Neural progenitor cell (in vitro differentiated cells): ENCODE data around the gene GSDME. TPM values are rescaled to one million over a fixed set of nuclear protein-coding genes. Genes with fewer than 3 reads are reported as not detected.

Experiments used
- DNase-seq: peaks from one replicate; pipeline ENCODE4 v3.0.0-alpha.2; 2016; ENCODE audit warnings: low spot score
- H2AFZ ChIP-seq: fragments of 200-600 bp; sonication (generic); replicated peaks from 2 replicates; pipeline ENCODE4 v1.6.1; 2016; ENCODE audit warnings: antibody characterized with exemption
- H3F3A ChIP-seq: fragments of 200-600 bp; sonication (generic); 2 replicates; pipeline ENCODE4 v1.6.1; 2016; ENCODE audit warnings: antibody characterized with exemption, low read depth
- H3K27ac ChIP-seq: fragments of 200-600 bp; sonication (generic); 2 replicates; pipeline ENCODE4 v1.5.1; 2016; ENCODE audit warnings: mild to moderate bottlenecking
- H3K27me3 ChIP-seq: fragments of 200-600 bp; sonication (generic); 2 replicates; pipeline ENCODE4 v1.6.1; 2016; ENCODE audit warnings: mild to moderate bottlenecking, moderate library complexity
- H3K36me3 ChIP-seq: fragments of 200-600 bp; sonication (generic); 2 replicates; pipeline ENCODE4 v1.5.1; 2016
- H3K4me1 ChIP-seq: fragments of 200-600 bp; sonication (generic); 2 replicates; pipeline ENCODE4 v1.6.1; 2016; ENCODE audit warnings: mixed run types
- H3K4me2 ChIP-seq: fragments of 200-600 bp; sonication (generic); 2 replicates; pipeline ENCODE4 v1.6.1; 2016
- H3K4me3 ChIP-seq: fragments of 200-600 bp; sonication (generic); 2 replicates; pipeline ENCODE4 v1.5.1; 2016
- H3K79me2 ChIP-seq: fragments of 200-600 bp; sonication (generic); 2 replicates; pipeline ENCODE4 v1.6.1; 2016; ENCODE audit warnings: low read depth
- H3K9ac ChIP-seq: fragments of 200-600 bp; sonication (generic); 2 replicates; pipeline ENCODE4 v1.6.1; 2016
- H3K9me3 ChIP-seq: fragments of 200-600 bp; sonication (generic); 2 replicates; pipeline ENCODE4 v1.5.1; 2016; ENCODE audit warnings: low read depth
- H4K20me1 ChIP-seq: fragments of 200-600 bp; sonication (generic); 2 replicates; pipeline ENCODE4 v1.6.1; 2016; ENCODE audit warnings: low read depth
- H3K27ac Mint-ChIP-seq: 3 replicates; pipeline ENCODE4 v1.8.0; 2021; ENCODE audit warnings: mixed read lengths
- H3K27me3 Mint-ChIP-seq: 2 replicates; pipeline ENCODE4 v1.8.0; 2022; ENCODE audit warnings: low read depth, mild to moderate bottlenecking, inconsistent platforms, moderate library complexity, mixed read lengths; ENCODE audit not compliant: insufficient read depth
- H3K36me3 Mint-ChIP-seq: 3 replicates; pipeline ENCODE4 v1.8.0; 2021; ENCODE audit warnings: mixed read lengths
- H3K4me1 Mint-ChIP-seq: 3 replicates; pipeline ENCODE4 v1.8.0; 2021; ENCODE audit warnings: mixed read lengths
- H3K4me3 Mint-ChIP-seq: 3 replicates; pipeline ENCODE4 v1.8.0; 2021; ENCODE audit warnings: mild to moderate bottlenecking, moderate library complexity, mixed read lengths
- H3K9me3 Mint-ChIP-seq: 3 replicates; pipeline ENCODE4 v1.8.0; 2020; ENCODE audit warnings: mixed read lengths
- EZH2 ChIP-seq: fragments of 200-600 bp; sonication (generic); IDR thresholded peaks from 2 replicates; pipeline ENCODE4 v1.6.1; 2017; ENCODE audit warnings: antibody characterized with exemption, mild to moderate bottlenecking, moderate library complexity
- EZH2phosphoT487 ChIP-seq: fragments of 200-600 bp; sonication (generic); IDR thresholded peaks from 2 replicates; pipeline ENCODE4 v1.6.1; 2017; ENCODE audit warnings: antibody characterized with exemption
- total RNA-seq: library from RNA; depleted of rRNA; stranded (reverse); fragments of >200 nt; gene quantifications from 2 replicates; pipeline ENCODE4 v1.2.3, GENCODE V29; 2015; ENCODE audit warnings: low replicate concordance
- TF ChIP-seq, protein P1 (sequence below): fragments of 200-600 bp; sonication (generic); IDR thresholded peaks from 2 replicates; pipeline ENCODE4 v1.5.1; 2017; ENCODE audit warnings: antibody characterized with exemption, mild to moderate bottlenecking

GSDME gene
- total RNA-seq, 1 donor from 2014 or later: 15.5 TPM

DNA sequence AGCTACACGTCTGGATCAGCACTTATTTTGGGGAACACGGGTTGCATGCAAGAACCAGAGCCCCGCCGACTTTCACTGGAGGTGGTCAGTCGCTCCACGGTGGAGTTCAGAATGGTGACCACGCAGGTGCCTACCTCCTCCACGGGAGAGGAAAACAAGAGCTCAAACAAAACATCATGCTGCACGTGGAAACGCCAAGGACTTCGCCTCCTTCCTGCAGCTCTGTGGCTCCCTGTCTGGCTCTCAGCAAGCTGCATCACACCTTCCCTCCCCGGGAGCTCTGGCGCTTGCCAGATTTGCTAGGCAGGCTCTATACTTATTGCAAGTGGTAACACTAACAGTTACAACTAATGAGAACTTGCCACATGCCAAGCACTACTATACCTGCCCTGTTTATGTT lies 26.0 kb downstream of the GSDME start:
- H3K4me1 Mint-ChIP-seq: no peaks in the 10 kb centered on the region

GRCh38 chr7:24730018-24730369 lies 27.3 kb downstream of the GSDME start:
- H3K27ac ChIP-seq: no peak overlapping the region
- H4K20me1 ChIP-seq: no peaks in the 10 kb centered on the region
- Mint-ChIP-seq H3K27ac (no peak overlapping the region), H3K36me3 (no peaks in the 10 kb centered on the region), H3K27me3 (no peaks in the 10 kb centered on the region), H3K9me3 (no peaks in the 10 kb centered on the region), H3K4me1 (peaks cover 8% of the 10 kb centered on the region), H3K4me3 (no peak overlapping the region)
- peaks cover 18% of the 10 kb centered on the region for H3F3A ChIP-seq
- no peak overlapping the region for H3K4me2 ChIP-seq
- H3K4me1 ChIP-seq: peaks cover 8% of the 10 kb centered on the region
- no peak overlapping the region for H3K4me3 ChIP-seq
- H3K79me2 ChIP-seq: no peaks in the 10 kb centered on the region
- H3K9ac ChIP-seq: no peak overlapping the region
- no peak overlapping the region for H2AFZ ChIP-seq
- no peaks in the 10 kb centered on the region for H3K27me3 ChIP-seq
- no peak for DNase-seq
- H3K36me3 ChIP-seq: no peaks in the 10 kb centered on the region
- H3K9me3 ChIP-seq: no peaks in the 10 kb centered on the region
- TF ChIP-seq, protein P1, sequence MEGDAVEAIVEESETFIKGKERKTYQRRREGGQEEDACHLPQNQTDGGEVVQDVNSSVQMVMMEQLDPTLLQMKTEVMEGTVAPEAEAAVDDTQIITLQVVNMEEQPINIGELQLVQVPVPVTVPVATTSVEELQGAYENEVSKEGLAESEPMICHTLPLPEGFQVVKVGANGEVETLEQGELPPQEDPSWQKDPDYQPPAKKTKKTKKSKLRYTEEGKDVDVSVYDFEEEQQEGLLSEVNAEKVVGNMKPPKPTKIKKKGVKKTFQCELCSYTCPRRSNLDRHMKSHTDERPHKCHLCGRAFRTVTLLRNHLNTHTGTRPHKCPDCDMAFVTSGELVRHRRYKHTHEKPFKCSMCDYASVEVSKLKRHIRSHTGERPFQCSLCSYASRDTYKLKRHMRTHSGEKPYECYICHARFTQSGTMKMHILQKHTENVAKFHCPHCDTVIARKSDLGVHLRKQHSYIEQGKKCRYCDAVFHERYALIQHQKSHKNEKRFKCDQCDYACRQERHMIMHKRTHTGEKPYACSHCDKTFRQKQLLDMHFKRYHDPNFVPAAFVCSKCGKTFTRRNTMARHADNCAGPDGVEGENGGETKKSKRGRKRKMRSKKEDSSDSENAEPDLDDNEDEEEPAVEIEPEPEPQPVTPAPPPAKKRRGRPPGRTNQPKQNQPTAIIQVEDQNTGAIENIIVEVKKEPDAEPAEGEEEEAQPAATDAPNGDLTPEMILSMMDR: no peak
- TF ChIP-seq EZH2phosphoT487: no peak
- TF ChIP-seq EZH2: no peak

More for the DNA sequence above, 26.0 kb downstream of the GSDME start:
- Histone ChIP-seq H3F3A (peaks cover 11% of the 10 kb centered on the region), H3K4me2 (no peak overlapping the region), H3K36me3 (no peaks in the 10 kb centered on the region), H4K20me1 (no peaks in the 10 kb centered on the region), H3K4me1 (peaks cover under 1% of the 10 kb centered on the region), H3K9ac (no peak overlapping the region), H3K27me3 (no peaks in the 10 kb centered on the region), H3K79me2 (no peaks in the 10 kb centered on the region), H3K9me3 (no peaks in the 10 kb centered on the region), H3K4me3 (no peak overlapping the region), H3K27ac (no peak overlapping the region), H2AFZ (no peak overlapping the region)
- no peak overlapping the region for H3K4me3 Mint-ChIP-seq
- no peaks in the 10 kb centered on the region for H3K36me3 Mint-ChIP-seq
- no peak overlapping the region for H3K27ac Mint-ChIP-seq
- no peaks in the 10 kb centered on the region for H3K9me3 Mint-ChIP-seq
- DNase-seq: no peak
- TF ChIP-seq EZH2: no peak
- TF ChIP-seq EZH2phosphoT487: no peak
- TF ChIP-seq, protein P1: no peak
- H3K27me3 Mint-ChIP-seq: no peaks in the 10 kb centered on the region

DNA sequence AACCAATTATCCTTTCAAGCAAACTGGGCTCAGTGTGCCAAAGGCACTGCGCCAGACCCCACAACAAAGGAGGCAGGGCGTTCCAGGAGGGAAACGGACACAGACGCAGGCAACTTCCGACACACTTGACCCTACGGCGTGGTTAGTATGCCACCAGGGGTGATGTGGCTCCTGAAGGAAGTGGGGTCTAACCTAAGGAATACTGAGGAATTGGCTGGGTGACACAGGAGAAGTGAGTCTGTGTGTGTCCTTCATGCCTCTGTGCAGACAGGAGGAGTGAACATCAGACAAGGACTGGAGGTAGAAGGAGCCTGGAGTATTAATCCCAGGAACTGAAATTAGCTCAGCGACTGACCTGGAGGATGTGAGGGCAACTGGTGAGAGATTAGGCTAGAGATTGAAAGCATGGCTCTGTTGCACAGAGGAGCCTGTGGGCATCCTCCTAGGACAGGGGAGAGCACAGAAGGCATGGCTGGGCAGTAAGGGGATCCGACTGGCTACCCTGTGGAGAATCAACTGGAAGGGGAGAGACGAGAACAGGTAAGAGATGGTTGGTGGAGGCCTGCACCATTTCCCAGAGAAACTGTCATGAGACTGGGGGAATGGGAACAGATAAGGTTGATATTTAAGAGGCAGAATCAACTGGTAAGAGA lies 27.8 kb downstream of the GSDME start:
- H3K79me2 ChIP-seq: no peaks in the 10 kb centered on the region
- H3K9me3 ChIP-seq: no peaks in the 10 kb centered on the region
- no peak overlapping the region for H3K4me2 ChIP-seq
- no peak for TF ChIP-seq EZH2phosphoT487
- TF ChIP-seq EZH2: no peak
- TF ChIP-seq, protein P1: no peak
- H3K36me3 ChIP-seq: no peaks in the 10 kb centered on the region
- DNase-seq: no peak
- H3K4me1 ChIP-seq: peaks cover 8% of the 10 kb centered on the region
- H3K27ac ChIP-seq: no peak overlapping the region
- H2AFZ ChIP-seq: no peak overlapping the region
- Mint-ChIP-seq H3K27ac (no peak overlapping the region), H3K9me3 (no peaks in the 10 kb centered on the region), H3K36me3 (no peaks in the 10 kb centered on the region), H3K27me3 (no peaks in the 10 kb centered on the region), H3K4me3 (no peak overlapping the region), H3K4me1 (peaks cover 8% of the 10 kb centered on the region)
- H4K20me1 ChIP-seq: no peaks in the 10 kb centered on the region
- H3K9ac ChIP-seq: no peak overlapping the region
- H3K4me3 ChIP-seq: no peak overlapping the region
- no peaks in the 10 kb centered on the region for H3K27me3 ChIP-seq
- H3F3A ChIP-seq: peaks cover 18% of the 10 kb centered on the region
